Measurements from ENCODE around the gene ZNF385C. TPM values are rescaled to one million over a fixed set of nuclear protein-coding genes. Genes with fewer than 3 reads are reported as not detected.

ZNF385C gene
- total RNA-seq, 2 donors from 2014 or later: 1.3 TPM; not detected in 1

GRCh38 chr17:41989702-41990419 lies 108.4 kb downstream of the ZNF385C start:
- no peaks in the 10 kb centered on the region for H3K27me3 ChIP-seq

GRCh38 chr17:41988418-41988817 lies 109.9 kb downstream of the ZNF385C start:
- no peaks in the 10 kb centered on the region for H3K4me1 ChIP-seq
- DNase-seq: no peak

More at GRCh38 chr17:41989702-41990419, 108.4 kb downstream of the ZNF385C start:
- Histone ChIP-seq H3K27ac (no peak overlapping the region), H3K4me1 (no peaks in the 10 kb centered on the region), H3K4me3 (no peak overlapping the region), H3K9me3 (no peaks in the 10 kb centered on the region), H3K36me3 (replicated peaks in 1 of 2; ENCODE audit: insufficient read depth in 1 of 2, low read depth in 2 of 2) (peaks cover 11 to 39% of the 10 kb centered on the region in 2 donors)
- DNase-seq: no peak
- TF ChIP-seq POLR2A (IDR thresholded peaks at IDR 0.05) (no peak), CTCF (IDR thresholded peaks at IDR 0.05) (no peak)
- 89 to 96% methylated on average over 5 of the region's 5 CpGs for WGBS, 2 donors
- intact Hi-C loops (cut with DNase I): no loop called here
- ATAC-seq: no peak

GRCh38 chr17:41987642-41988041 lies 110.6 kb downstream of the ZNF385C start:
- TF ChIP-seq CTCF (IDR thresholded peaks at IDR 0.05): no peak
- TF ChIP-seq POLR2A (IDR thresholded peaks at IDR 0.05): no peak
- H3K36me3 ChIP-seq (replicated peaks in 1 of 2; ENCODE audit: insufficient read depth in 1 of 2, low read depth in 2 of 2): peaks cover 8 to 44% of the 10 kb centered on the region in 2 donors
- WGBS, 2 donors: 86 to 92% methylated on average over 3 of the region's 3 CpGs

More at GRCh38 chr17:41988418-41988817, 109.9 kb downstream of the ZNF385C start:
- Histone ChIP-seq H3K27ac (no peak overlapping the region), H3K4me3 (no peak overlapping the region), H3K27me3 (no peaks in the 10 kb centered on the region), H3K9me3 (no peaks in the 10 kb centered on the region), H3K36me3 (replicated peaks in 1 of 2; ENCODE audit: insufficient read depth in 1 of 2, low read depth in 2 of 2) (peaks cover 8 to 44% of the 10 kb centered on the region in 2 donors)
- intact Hi-C loops (cut with DNase I): no loop called here
- ATAC-seq: no peak
- TF ChIP-seq CTCF (IDR thresholded peaks at IDR 0.05) (no peak), POLR2A (IDR thresholded peaks at IDR 0.05) (no peak)
- 95 to 100% methylated on average over 2 of the region's 2 CpGs for WGBS, 2 donors

GRCh38 chr17:41986634-41987033 lies 111.6 kb downstream of the ZNF385C start:
- H3K36me3 ChIP-seq (replicated peaks in 1 of 2; ENCODE audit: insufficient read depth in 1 of 2, low read depth in 2 of 2): peaks cover 13 to 45% of the 10 kb centered on the region in 2 donors
- 94 to 96% methylated on average over 1 of the region's 1 CpG for WGBS, 2 donors
- intact Hi-C loops (cut with DNase I): no loop called here
- no peak for TF ChIP-seq POLR2A (IDR thresholded peaks at IDR 0.05)
- TF ChIP-seq CTCF (IDR thresholded peaks at IDR 0.05): no peak
- H3K9me3 ChIP-seq: no peaks in the 10 kb centered on the region
- no peaks in the 10 kb centered on the region for H3K27me3 ChIP-seq
- DNase-seq (no peak), ATAC-seq (no peak)
- no peak overlapping the region for H3K27ac ChIP-seq
- no peak overlapping the region for H3K4me3 ChIP-seq
- H3K4me1 ChIP-seq: no peaks in the 10 kb centered on the region

More at GRCh38 chr17:41987642-41988041, 110.6 kb downstream of the ZNF385C start:
- H3K27ac ChIP-seq: no peak overlapping the region
- no peaks in the 10 kb centered on the region for H3K4me1 ChIP-seq
- H3K4me3 ChIP-seq: no peak overlapping the region
- H3K9me3 ChIP-seq: no peaks in the 10 kb centered on the region
- ATAC-seq: no peak
- no peaks in the 10 kb centered on the region for H3K27me3 ChIP-seq
- no peak for DNase-seq
- intact Hi-C loops (cut with DNase I): no loop called here

GRCh38 chr17:41985919-41986318 lies 112.4 kb downstream of the ZNF385C start:
- Histone ChIP-seq H3K4me3 (no peak overlapping the region), H3K9me3 (no peaks in the 10 kb centered on the region), H3K4me1 (no peaks in the 10 kb centered on the region), H3K27me3 (no peaks in the 10 kb centered on the region), H3K27ac (no peak overlapping the region), H3K36me3 (replicated peaks in 1 of 2; ENCODE audit: insufficient read depth in 1 of 2, low read depth in 2 of 2) (peaks cover 13 to 53% of the 10 kb centered on the region in 2 donors)
- WGBS, 2 donors: 95 to 97% methylated on average over 8 of the region's 8 CpGs
- ATAC-seq: no peak
- DNase-seq: no peak
- intact Hi-C loops (cut with DNase I): no loop called here
- TF ChIP-seq CTCF (IDR thresholded peaks at IDR 0.05) (no peak), POLR2A (IDR thresholded peaks at IDR 0.05) (no peak)

All from body of pancreas (tissue), 4 donors.